Hematopoietic multipotent progenitor cell treated with erythropoietin and hydrocortisone succinate and interleukin-3 and kit ligand, for 17 days (in vitro differentiated cells): ENCODE measurements around the gene CSTF2.
"Not testable (repeated sequence)": the region's sequence is repeated elsewhere in the genome, so short reads cannot be mapped to it uniquely, and the experiment has no call there.

Source experiments
- DNase-seq: peaks from one replicate; pipeline ENCODE4 v3.0.0-alpha.2; 2015; ENCODE audit warnings: low spot score

The CSTF2 gene, protein sequence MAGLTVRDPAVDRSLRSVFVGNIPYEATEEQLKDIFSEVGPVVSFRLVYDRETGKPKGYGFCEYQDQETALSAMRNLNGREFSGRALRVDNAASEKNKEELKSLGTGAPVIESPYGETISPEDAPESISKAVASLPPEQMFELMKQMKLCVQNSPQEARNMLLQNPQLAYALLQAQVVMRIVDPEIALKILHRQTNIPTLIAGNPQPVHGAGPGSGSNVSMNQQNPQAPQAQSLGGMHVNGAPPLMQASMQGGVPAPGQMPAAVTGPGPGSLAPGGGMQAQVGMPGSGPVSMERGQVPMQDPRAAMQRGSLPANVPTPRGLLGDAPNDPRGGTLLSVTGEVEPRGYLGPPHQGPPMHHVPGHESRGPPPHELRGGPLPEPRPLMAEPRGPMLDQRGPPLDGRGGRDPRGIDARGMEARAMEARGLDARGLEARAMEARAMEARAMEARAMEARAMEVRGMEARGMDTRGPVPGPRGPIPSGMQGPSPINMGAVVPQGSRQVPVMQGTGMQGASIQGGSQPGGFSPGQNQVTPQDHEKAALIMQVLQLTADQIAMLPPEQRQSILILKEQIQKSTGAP

GRCh38 chrX:100819837-100820666 lies at the start of gene CSTF2:
Gene CSTF2 (plus strand): TSS chrX:100820391. CDS start chrX:100820417, 26 bp downstream.
- DNase-seq: peak; percentile 51

DNA sequence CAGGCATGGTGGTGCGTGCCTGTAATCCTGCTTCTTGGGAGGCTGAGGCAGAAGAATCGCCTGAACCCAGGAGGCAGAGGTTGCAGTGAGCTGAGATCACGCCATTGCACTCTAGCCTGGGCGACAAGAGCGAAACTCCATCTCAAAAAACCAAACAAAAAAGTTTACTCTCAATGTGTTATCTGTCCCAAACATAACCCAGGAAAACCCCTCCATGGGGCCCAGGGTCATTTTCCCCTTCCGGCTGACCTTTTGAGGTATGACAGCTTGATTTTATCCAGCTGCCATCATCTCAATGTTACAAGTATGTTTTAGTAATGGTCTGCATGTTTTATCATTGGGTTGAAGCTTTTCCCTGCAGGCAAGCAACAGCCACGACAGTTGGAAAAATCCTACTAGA lies 23.8 kb upstream of the CSTF2 start:
- not testable (repeated sequence) for DNase-seq

DNA sequence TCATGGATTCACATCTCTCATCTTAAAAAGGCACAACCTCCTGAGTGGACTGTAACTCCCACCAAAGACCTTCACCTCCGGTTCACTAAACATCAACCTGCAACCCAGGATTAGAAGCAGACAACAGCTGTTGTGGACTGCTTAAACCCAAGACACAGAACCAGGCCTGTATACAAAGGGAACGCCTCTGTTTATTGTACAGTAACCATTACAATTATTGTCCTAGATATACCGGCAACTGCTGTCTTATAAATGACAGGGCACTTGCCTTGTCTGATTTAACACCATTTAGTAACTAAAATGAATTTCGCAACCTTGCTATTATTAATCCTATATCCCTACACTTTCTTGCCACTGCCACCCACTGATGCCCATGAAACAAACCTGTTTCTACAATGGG lies 22.8 kb upstream of the CSTF2 start:
- no peak for DNase-seq

GRCh38 chrX:100798484-100799214 lies 21.5 kb upstream of the CSTF2 start:
- DNase-seq: no peak

- DNase-seq: no peak
These were observed 17.3 kb upstream of the CSTF2 start for GRCh38 chrX:100802843-100803242.

DNA sequence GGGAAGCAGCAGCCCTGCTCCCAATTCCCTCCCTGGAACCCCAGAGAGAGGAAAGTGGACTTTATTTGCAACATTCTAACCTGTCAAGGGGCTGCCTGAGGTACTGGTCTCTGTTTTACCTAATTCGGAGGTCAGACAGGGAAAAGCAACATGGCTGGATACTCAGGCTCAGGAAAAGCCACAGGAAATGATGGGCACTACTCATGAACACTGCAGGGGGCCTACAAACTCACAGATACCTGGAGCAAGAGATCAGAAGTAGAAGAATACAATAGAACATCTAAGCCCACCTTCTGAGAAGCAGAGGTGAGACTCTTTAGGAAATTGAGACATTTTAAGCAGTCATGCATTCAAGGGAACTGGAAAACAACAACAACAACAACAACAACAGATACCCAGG lies 15.4 kb upstream of the CSTF2 start:
- no peak for DNase-seq

- DNase-seq: not testable (repeated sequence)
These were observed 11.9 kb upstream of the CSTF2 start for GRCh38 chrX:100808265-100808664.

DNA sequence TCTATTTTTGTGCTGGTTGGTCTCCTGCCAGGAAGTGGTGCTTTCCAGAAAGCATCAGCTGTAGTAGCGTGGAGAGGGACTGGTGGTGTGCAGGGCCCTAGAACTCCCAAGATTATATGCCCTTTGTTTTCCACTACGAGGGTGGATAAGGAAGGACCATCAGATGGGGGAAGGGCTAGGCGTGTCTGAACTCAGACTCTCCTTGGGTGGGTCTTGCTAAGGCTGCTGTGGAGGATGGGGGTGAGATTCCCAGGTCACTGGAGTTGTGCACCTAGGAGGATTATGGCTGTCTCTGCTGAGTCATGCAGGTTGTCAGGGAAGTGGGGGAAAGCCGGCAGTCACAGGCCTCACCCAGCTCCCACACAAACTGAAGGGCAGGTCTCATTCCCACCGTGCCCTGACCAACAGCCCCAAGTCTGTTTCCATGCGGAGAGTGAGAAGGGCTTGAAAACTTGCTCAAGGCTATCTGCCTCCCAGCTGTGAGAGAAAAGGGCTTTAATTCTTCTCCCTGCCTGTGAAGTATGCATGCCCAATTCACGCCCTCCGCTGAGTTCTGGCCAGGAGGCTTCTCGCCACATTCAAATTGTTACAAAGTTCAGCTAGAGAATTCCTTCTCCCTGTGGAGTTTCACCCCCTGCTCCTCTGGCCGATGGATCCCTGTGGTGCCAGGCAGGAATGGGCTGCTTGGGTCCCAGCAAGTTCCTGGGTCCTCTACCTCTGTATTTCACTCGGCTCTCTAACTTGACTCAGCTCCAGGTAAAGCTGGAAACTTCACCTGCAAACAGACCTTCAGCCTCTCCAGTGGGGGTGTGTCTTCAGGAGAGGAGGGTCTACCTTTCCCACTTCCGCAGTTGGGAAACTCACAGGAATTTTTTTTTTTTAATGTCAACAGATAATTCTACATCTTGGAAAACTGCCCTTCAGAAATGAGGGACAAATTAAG lies 7.7 kb upstream of the CSTF2 start:
- no peak for DNase-seq

DNA sequence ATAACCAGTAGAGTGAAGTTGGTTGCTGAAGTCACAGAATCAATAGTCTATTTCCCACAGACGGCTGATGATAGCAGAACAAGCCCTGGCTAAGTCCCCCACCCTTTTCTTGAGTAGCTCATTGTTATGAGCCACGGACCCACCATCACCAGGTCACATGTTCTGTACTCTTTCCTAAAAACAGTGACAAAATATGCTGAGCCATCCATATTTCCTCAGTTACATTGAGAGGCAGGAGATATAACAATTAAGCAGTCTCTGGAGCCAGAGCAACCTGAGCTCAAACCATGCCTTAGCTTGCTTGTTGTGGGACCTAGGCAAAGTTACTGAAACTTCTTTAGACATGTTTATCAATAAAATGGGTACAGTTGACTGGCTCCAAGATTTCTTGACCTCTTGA lies 2.9 kb upstream of the CSTF2 start:
- DNase-seq: no peak

GRCh38 chrX:100819534-100819836 lies 706 bp upstream of the CSTF2 start:
- no peak for DNase-seq

- DNase-seq: no peak
These were observed 9.5 kb downstream of the CSTF2 start for GRCh38 chrX:100829730-100830129.

DNA sequence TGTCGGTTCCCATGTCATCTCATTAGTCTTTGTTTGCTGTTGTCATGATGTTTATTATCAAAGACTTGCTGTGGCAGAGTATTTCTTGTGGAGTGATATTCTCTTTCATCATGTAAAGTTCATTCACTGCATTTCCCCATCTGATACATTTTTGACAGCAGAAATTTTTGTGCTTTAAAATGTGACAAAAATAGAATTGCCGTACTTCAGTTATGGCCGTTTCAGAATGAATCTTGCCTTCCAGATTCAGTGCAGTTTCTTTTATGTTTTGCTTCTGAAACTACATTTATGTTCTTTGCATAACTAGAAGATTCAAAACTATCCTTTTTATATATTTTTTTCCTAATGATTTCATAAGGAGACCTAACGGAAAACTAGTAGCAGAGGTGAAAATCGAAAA lies 10.0 kb downstream of the CSTF2 start:
- DNase-seq: no peak

DNA sequence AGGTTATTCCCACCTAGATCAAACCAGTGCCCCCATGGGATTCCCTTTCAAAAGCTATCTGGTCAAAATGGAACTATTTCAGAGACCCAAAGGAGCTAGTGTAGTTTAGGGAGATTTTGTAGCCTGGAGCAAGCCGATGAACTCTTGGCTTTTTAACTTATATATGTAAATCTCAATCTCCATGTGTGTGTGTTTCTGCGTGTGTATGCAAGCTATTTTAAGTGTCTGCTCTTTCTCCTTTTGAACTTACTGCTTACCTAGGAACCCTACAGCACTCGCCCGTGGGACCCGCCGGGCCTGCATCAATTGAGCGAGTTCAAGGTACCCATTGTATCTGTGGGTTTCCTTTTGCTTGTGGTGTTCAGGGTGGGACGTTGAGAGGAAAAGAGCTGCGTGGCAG lies 10.4 kb downstream of the CSTF2 start:
- no peak for DNase-seq

GRCh38 chrX:100831219-100831946 lies 11.2 kb downstream of the CSTF2 start:
- no peak for DNase-seq

DNA sequence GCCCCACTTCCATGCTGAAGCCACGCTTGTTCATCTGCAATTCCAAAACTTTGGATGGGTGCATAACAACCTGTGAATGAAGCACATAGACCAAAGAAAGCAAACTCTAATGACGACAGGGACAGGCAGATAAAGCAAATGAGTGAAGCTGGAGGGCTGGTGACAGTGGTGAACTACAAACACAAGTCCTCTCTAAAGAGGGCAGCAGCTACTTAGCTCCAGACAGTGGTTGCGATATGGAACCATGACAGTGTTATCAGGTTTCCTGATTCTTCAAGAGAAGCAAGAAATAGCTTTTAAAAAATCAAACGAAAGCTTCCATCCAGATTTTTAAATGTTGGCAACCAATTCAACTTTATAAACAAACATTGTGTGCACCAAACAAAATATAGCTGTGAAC lies 30.1 kb downstream of the CSTF2 start:
- no peak for DNase-seq

GRCh38 chrX:100852810-100853209 lies 32.6 kb downstream of the CSTF2 start:
- DNase-seq: no peak

GRCh38 chrX:100863326-100863864 lies 43.2 kb downstream of the CSTF2 start:
- no peak for DNase-seq

- DNase-seq: no peak
These were observed 44.6 kb downstream of the CSTF2 start for GRCh38 chrX:100864657-100865391.

- DNase-seq: no peak
These were observed 48.1 kb downstream of the CSTF2 start for GRCh38 chrX:100868273-100868672.

- no peak for DNase-seq
These were observed 50.3 kb downstream of the CSTF2 start for GRCh38 chrX:100870527-100870926.
